Stimulated activated CD4-positive, alpha-beta T cell treated with anti-CD3 and anti-CD28 coated beads, TNF-alpha, amount 100 ng/mL, for 4 hours (primary cell): ENCODE results near the gene ZNF333.
"Not testable (repeated sequence)": the region's sequence is repeated elsewhere in the genome, so short reads cannot be mapped to it uniquely, and the experiment has no call there.

Experiments used
- DNase-seq, 3 experiments: peaks; one replicate each; pipeline ENCODE4 v3.0.0-alpha.2; 2020; ENCODE audit warnings: low read depth in 3 of 3

ZNF333 gene

GRCh38 chr19:14768001-14768400, 78.2 kb downstream of the ZNF333 start:
- no peak for DNase-seq

- no peak for DNase-seq
These were observed 79.4 kb downstream of the ZNF333 start for GRCh38 chr19:14769201-14769600.

GRCh38 chr19:14770136-14770535, 80.3 kb downstream of the ZNF333 start:
- DNase-seq: no peak

GRCh38 chr19:14770944-14771839, 81.3 kb downstream of the ZNF333 start:
- no peak for DNase-seq

GRCh38 chr19:14772467-14772866, 82.6 kb downstream of the ZNF333 start:
- no peak for DNase-seq

GRCh38 chr19:14772995-14773394, 83.1 kb downstream of the ZNF333 start:
- no peak for DNase-seq

- not testable (repeated sequence) for DNase-seq
These were observed 83.9 kb downstream of the ZNF333 start for GRCh38 chr19:14773722-14774121.

- no peak for DNase-seq
These were observed 84.5 kb downstream of the ZNF333 start for GRCh38 chr19:14774373-14774772.

- DNase-seq: not testable (repeated sequence)
These were observed 85.5 kb downstream of the ZNF333 start for GRCh38 chr19:14775326-14775725.

- DNase-seq: no peak
These were observed 86.2 kb downstream of the ZNF333 start for GRCh38 chr19:14775869-14776586.

- not testable (repeated sequence) for DNase-seq
These were observed 87.8 kb downstream of the ZNF333 start for GRCh38 chr19:14777645-14778044.

- not testable (repeated sequence) for DNase-seq
These were observed 88.4 kb downstream of the ZNF333 start, which contains the start of gene ADGRE2 for GRCh38 chr19:14778110-14778845. Gene ADGRE2, minus strand, starts transcription at chr19:14778560. Its CDS starts 1,804 bp downstream, at chr19:14776756.

GRCh38 chr19:14779151-14779550, 89.3 kb downstream of the ZNF333 start:
- no peak for DNase-seq

GRCh38 chr19:14780622-14781225, 90.9 kb downstream of the ZNF333 start:
- DNase-seq: not testable (repeated sequence)

- not testable (repeated sequence) for DNase-seq
These were observed 92.1 kb downstream of the ZNF333 start for GRCh38 chr19:14781713-14782536.

GRCh38 chr19:14782626-14783409, 93.0 kb downstream of the ZNF333 start:
- DNase-seq: no peak
